AG04450 (cell line): Measurements from ENCODE around the gene COL26A1. TPM values are rescaled to one million over a fixed set of nuclear protein-coding genes. Genes with fewer than 3 reads are reported as not detected.
A peak's percentile ranks its signal among the peaks of the same experiment; 100 is the strongest.

Source experiments
- CTCF ChIA-PET: fragments of 300-600, 350-600 bp; formaldehyde crosslinking; extraction: SDS; loops from one replicate; lab custom pipeline; 2022; ENCODE audit warnings: antibody characterized with exemption, inconsistent platforms; lab: Charles Lee
- POLR2A ChIA-PET: fragments of 350-600 bp; formaldehyde crosslinking; extraction: SDS; loops from one replicate; lab custom pipeline; 2021; ENCODE audit warnings: antibody characterized with exemption, inconsistent platforms; lab: Yijun Ruan, JAX
- DNase-seq: peaks from one replicate; pipeline ENCODE4 v3.0.0-alpha.2; 2011; ENCODE audit warnings: low read depth, low spot score
- H3K27ac ChIP-seq: one replicate; pipeline ENCODE4 v1.5.1; 2012; ENCODE audit warnings: low read depth, low read length, control low read depth
- H3K27me3 ChIP-seq: one replicate; pipeline ENCODE4 v1.6.0; 2012; ENCODE audit warnings: low read length; ENCODE audit not compliant: control insufficient read depth, insufficient read depth
- H3K4me3 ChIP-seq: 2 replicates; pipeline ENCODE4 v1.5.1; 2011; ENCODE audit warnings: mild to moderate bottlenecking, low read depth, low read length, control low read depth
- H3K9me3 ChIP-seq: 2 replicates; pipeline ENCODE4 v1.5.1; 2012; ENCODE audit warnings: low read length; ENCODE audit not compliant: control insufficient read depth, insufficient read depth
- CTCF ChIP-seq: IDR thresholded peaks from 2 replicates; pipeline ENCODE4 v1.5.1; 2011; ENCODE audit warnings: low read depth, low read length, control low read depth, inconsistent platforms
- polyA minus RNA-seq: library from RNA; depleted of rRNA, polyadenylated mRNA; stranded (reverse); fragments of >200 nt; gene quantifications from 2 replicates; pipeline ENCODE4 v1.2.3, GENCODE V29; 2011; rRNA and poly(A)+ RNA removed
- polyA plus RNA-seq: library from polyadenylated mRNA; depleted of rRNA; stranded (reverse); fragments of >200 nt; gene quantifications from 2 replicates; pipeline ENCODE4 v1.2.3, GENCODE V29; 2011; rRNA removed

The COL26A1 gene
- polyA plus RNA-seq, result 0.06 TPM in 1 of 2 replicates, not detected in the other
- not detected in 2 replicates for polyA minus RNA-seq

- Histone ChIP-seq H3K27ac (no peak within 1 kb of the TSS), H3K9me3 (no peaks in the 10 kb centered on the region; the same call in 1 of the 2 replicates), H3K27me3 (peaks cover 17% of the 10 kb centered on the region), H3K4me3 (peak within 1 kb of the TSS; percentile 45)
- no peak for DNase-seq
- no peak for TF ChIP-seq CTCF
- POLR2A ChIA-PET, result no interaction called here
- CTCF ChIA-PET, result interaction anchor here (0.7 to 1.7 kb wide), 10 partner anchors 8 to 181 kb away, joined by 3 to 7 read pairs (median 4); no protein-coding TSS in a partner anchor
These were observed at the start of gene COL26A1 for GRCh38 chr7:101362334-101363195. Gene COL26A1, plus strand, starts transcription at chr7:101362875. Its CDS starts 158 bp downstream, at chr7:101363033.

DNA sequence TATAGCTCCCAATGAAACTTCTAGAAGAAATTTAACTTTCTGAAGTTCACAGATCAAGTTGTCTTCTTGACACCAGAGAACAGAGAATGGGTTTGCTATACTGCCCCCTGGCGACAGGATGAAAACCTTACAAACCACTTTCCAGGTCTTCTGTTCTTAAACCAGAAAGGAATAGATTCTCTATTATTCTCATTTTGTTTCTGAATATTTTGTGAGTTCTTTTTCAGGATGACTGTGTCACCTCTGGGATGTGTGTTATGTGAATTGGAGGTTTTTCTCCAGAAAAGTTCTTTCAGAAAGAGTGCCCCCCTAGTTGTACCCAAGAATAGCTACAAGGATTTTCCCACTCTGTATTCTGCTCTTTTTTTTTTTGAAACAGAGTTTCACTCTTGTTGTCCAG lies 47.3 kb upstream of the COL26A1 start:
- Histone ChIP-seq H3K27ac (no peak overlapping the region), H3K4me3 (no peak overlapping the region), H3K9me3 (peaks cover 5% of the 10 kb centered on the region), H3K27me3 (no peaks in the 10 kb centered on the region)
- DNase-seq, result no peak
- CTCF ChIA-PET, result interaction anchor here (0.6 to 1.7 kb wide), 12 partner anchors 9 to 896 kb away, joined by 3 to 5 read pairs (median 4); no protein-coding TSS in a partner anchor
- peak; percentile 66 for TF ChIP-seq CTCF
- POLR2A ChIA-PET, result no interaction called here

DNA sequence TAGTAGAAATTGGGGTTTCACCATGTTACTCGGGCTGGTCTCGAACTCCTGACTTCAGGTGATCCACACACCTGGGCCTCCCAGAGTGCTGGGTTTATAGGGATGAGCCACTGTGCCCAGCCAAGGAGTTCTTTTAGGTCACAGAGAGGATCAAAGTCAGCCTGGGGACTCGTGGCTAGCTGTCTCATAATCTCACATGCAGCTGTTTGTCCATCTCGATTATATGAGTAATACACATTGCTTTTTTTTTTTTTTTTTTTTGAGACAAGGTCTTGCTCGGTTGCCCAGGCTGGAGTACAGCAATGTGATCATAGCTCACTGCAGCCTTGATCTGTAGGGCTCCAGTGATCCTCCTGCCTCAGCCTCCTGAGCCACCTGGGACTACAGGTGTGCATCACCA lies 43.3 kb upstream of the COL26A1 start:
- H3K27ac ChIP-seq, result no peak overlapping the region
- H3K4me3 ChIP-seq, result no peak overlapping the region
- TF ChIP-seq CTCF, result no peak
- DNase-seq, result no peak
- H3K27me3 ChIP-seq, result no peaks in the 10 kb centered on the region
- ChIA-PET CTCF (no interaction called here), POLR2A (no interaction called here)
- no peaks in the 10 kb centered on the region for H3K9me3 ChIP-seq

GRCh38 chr7:101321491-101322401 lies 40.9 kb upstream of the COL26A1 start, which contains the start of gene IFT22:
Gene IFT22, minus strand, starts transcription at chr7:101321812. Its CDS starts 103 bp downstream, at chr7:101321709.
- TF ChIP-seq CTCF, result peak; percentile 51
- Histone ChIP-seq H3K9me3 (no peaks in the 10 kb centered on the region), H3K4me3 (peak within 1 kb of the TSS; percentile 82), H3K27ac (peak within 1 kb of the TSS; percentile 39), H3K27me3 (no peaks in the 10 kb centered on the region)
- POLR2A ChIA-PET, result interaction anchor here (0.7 to 1.1 kb wide), 4 partner anchors 17 to 147 kb away, joined by 3 to 6 read pairs (median 3); partner anchors contain the start of genes PLOD3 and ZNHIT1
- DNase-seq, result peak; percentile 71
- CTCF ChIA-PET, result interaction anchor here (0.6 to 1.5 kb wide), 5 partner anchors 10 to 245 kb away, joined by 3 to 4 read pairs (median 4); no protein-coding TSS in a partner anchor
